Endothelial cell of umbilical vein (primary cell): Measurements from ENCODE around the gene ACTG1. TPM values are rescaled to one million over a fixed set of nuclear protein-coding genes. Genes with fewer than 3 reads are reported as not detected.

ENCODE experiments used
- BruUV-seq: library from RNA; stranded (reverse); fragments of 400-500 nt; replicated peaks from 2 replicates; lab custom pipeline; 2021; lab: Mats Ljungman, UMichigan
- CTCF ChIA-PET: fragments of 300-600, 350-600 bp; sonication (Branson Sonifier 250); formaldehyde crosslinking; loops from one replicate; lab custom pipeline; 2021; ENCODE audit warnings: antibody characterized with exemption, inconsistent platforms; lab: Charles Lee
- POLR2A ChIA-PET: fragments of 300-600, 350-600 bp; sonication (Branson Sonifier 250); formaldehyde crosslinking; loops from one replicate; lab custom pipeline; 2021; ENCODE audit warnings: antibody characterized with exemption, inconsistent platforms; lab: Charles Lee
- DNase-seq: peaks from one replicate; pipeline ENCODE4 v3.0.0-alpha.2; 2011; ENCODE audit warnings: low read depth, low spot score
- FAIRE-seq: peaks from 2 replicates; lab custom pipeline; 2011; peaks lifted over from hg19 to GRCh38; lab: Jason Lieb, UNC
- H2AFZ ChIP-seq: 2 replicates; pipeline ENCODE4 v1.6.0; 2012; ENCODE audit warnings: low read depth, low read length, control low read depth, inconsistent platforms
- H3K27ac ChIP-seq: 2 replicates; pipeline ENCODE4 v1.5.1; 2011; ENCODE audit warnings: low read depth, mild to moderate bottlenecking, control low read depth, low read length, moderate library complexity; ENCODE audit not compliant: insufficient read depth
- H3K27me3 ChIP-seq, 2 experiments: 2 replicates each; pipeline versions ENCODE4 v1.6.0 to v1.6.1; 2011; ENCODE audit warnings: low read length in 2 of 2, mixed read lengths in 1 of 2; ENCODE audit not compliant: control insufficient read depth in 2 of 2, insufficient read depth in 2 of 2
- H3K36me3 ChIP-seq, 2 experiments: 2 replicates in 1 of 2; 3 replicates in 1 of 2; pipeline ENCODE4 v1.5.1; 2011; ENCODE audit warnings: low read length in 2 of 2, mild to moderate bottlenecking in 1 of 2, moderate library complexity in 1 of 2; ENCODE audit not compliant: control insufficient read depth in 2 of 2, insufficient read depth in 2 of 2; ENCODE audit errors: extremely low read depth in 1 of 2
- H3K4me1 ChIP-seq: 3 replicates; pipeline ENCODE4 v1.5.1; 2011; ENCODE audit warnings: mild to moderate bottlenecking, low read length; ENCODE audit not compliant: control insufficient read depth, insufficient read depth; ENCODE audit errors: extremely low read depth
- H3K4me2 ChIP-seq: 2 replicates; pipeline ENCODE4 v1.6.1; 2011; ENCODE audit warnings: low read length, control low read depth, mixed read lengths; ENCODE audit not compliant: insufficient read depth
- H3K4me3 ChIP-seq, 3 experiments: fragments of 200-600 bp in 1 of 3; sonication (generic), shearing (Covaris generic) in 1 of 3; replicated peaks in 1 of 3; 2 replicates each; pipeline ENCODE4 v1.5.1; 2011 to 2016; ENCODE audit warnings: control low read depth in 3 of 3, low read length in 3 of 3, mild to moderate bottlenecking in 2 of 3, inconsistent platforms in 1 of 3, low read depth in 1 of 3, moderate library complexity in 1 of 3; ENCODE audit not compliant: insufficient read depth in 1 of 3
- H3K79me2 ChIP-seq: 2 replicates; pipeline ENCODE4 v1.6.0; 2012; ENCODE audit warnings: low read length, inconsistent platforms; ENCODE audit not compliant: control insufficient read depth, insufficient read depth
- H3K9ac ChIP-seq: replicated peaks from 2 replicates; pipeline ENCODE3; 2011; ENCODE audit warnings: low read length, control low read depth; ENCODE audit not compliant: insufficient read depth; ENCODE audit errors: extremely low read depth
- H3K9me1 ChIP-seq: replicated peaks from 3 replicates; pipeline ENCODE4 v1.6.0; 2011; ENCODE audit warnings: mild to moderate bottlenecking, low read length; ENCODE audit not compliant: control insufficient read depth, insufficient read depth; ENCODE audit errors: extremely low read depth
- H3K9me3 ChIP-seq: replicated peaks from 2 replicates; pipeline ENCODE4 v1.5.1; 2012; ENCODE audit warnings: low read length, inconsistent platforms; ENCODE audit not compliant: control insufficient read depth, insufficient read depth
- H4K20me1 ChIP-seq: replicated peaks from 2 replicates; pipeline ENCODE3; 2011; ENCODE audit warnings: mild to moderate bottlenecking, low read length; ENCODE audit not compliant: control insufficient read depth, insufficient read depth; ENCODE audit errors: extremely low read depth
- FOS ChIP-seq: IDR thresholded peaks from 2 replicates; pipeline ENCODE4 v1.6.1; 2011; ENCODE audit warnings: mild to moderate bottlenecking, low read length, moderate library complexity, borderline replicate concordance; ENCODE audit not compliant: insufficient read depth
- GATA2 ChIP-seq: IDR thresholded peaks from 2 replicates; pipeline ENCODE4 v1.7.0; 2011; ENCODE audit warnings: low read depth, mild to moderate bottlenecking, moderate library complexity, mixed read lengths, low read length; ENCODE audit not compliant: insufficient read length, insufficient read depth
- JUN ChIP-seq: IDR thresholded peaks from 2 replicates; pipeline ENCODE4 v1.6.1; 2011; ENCODE audit warnings: borderline replicate concordance, low read depth; ENCODE audit not compliant: insufficient read length, insufficient read depth
- MYC ChIP-seq: IDR thresholded peaks from one replicate; pipeline ENCODE4 v1.6.1; 2011; ENCODE audit warnings: mild to moderate bottlenecking, low read depth, low read length
- POLR2AphosphoS5 ChIP-seq: IDR thresholded peaks from 2 replicates; pipeline ENCODE4 v1.6.1; 2012; ENCODE audit warnings: low read depth, mild to moderate bottlenecking, control low read depth, low read length, moderate library complexity; ENCODE audit not compliant: insufficient read depth
- dilution Hi-C: fragments of 300-500 bp; cut with MboI; formaldehyde crosslinking; loops from one replicate; pipeline ENCODE4 v1.15.0; 2019; ENCODE audit warnings: low sequenced_read_pairs; ENCODE audit not compliant: extremely low pct_ligation_motif_present
- intact Hi-C: fragments of 100-400 bp; cut with micrococcal nuclease; formaldehyde crosslinking; loops from one replicate; pipeline ENCODE4 v1.10.0; 2022
- polyA plus RNA-seq, 4 experiments: library from polyadenylated mRNA; depleted of rRNA in 3 of 4; stranded (reverse) in 3 of 4; unstranded in 1 of 4; fragments of >200 nt; gene quantifications; 2 replicates each; pipeline versions ENCODE4 v1.2.1 to v1.2.3, GENCODE V29; 2011 to 2012; ENCODE audit warnings: missing spikeins in 1 of 4
- total RNA-seq: library from RNA; stranded (reverse); gene quantifications from 2 replicates; pipeline ENCODE4 v1.2.3, GENCODE V29; 2021
- TF ChIP-seq, protein P1 (sequence below), 2 donors: IDR thresholded peaks; 1 replicate in 1 of 2; 2 replicates in 1 of 2; pipeline ENCODE4 v1.5.1; 2011; ENCODE audit warnings: low read length in 2 of 2, mild to moderate bottlenecking in 2 of 2, moderate library complexity in 2 of 2, control low read depth in 1 of 2, inconsistent platforms in 1 of 2, low read depth in 1 of 2; ENCODE audit not compliant: insufficient read depth in 1 of 2; ENCODE audit errors: extremely low read depth in 1 of 2
- TF ChIP-seq, protein P2 (sequence below): IDR thresholded peaks from 2 replicates; pipeline ENCODE4 v1.6.1; 2011; ENCODE audit not compliant: insufficient read depth, insufficient read length

ACTG1 gene
- total and polyA plus RNA-seq, 2 donors (not counting 3 experiments of a cell fraction or from before 2014, with no cell fraction given) = 6,127 to 10,663 TPM

DNA sequence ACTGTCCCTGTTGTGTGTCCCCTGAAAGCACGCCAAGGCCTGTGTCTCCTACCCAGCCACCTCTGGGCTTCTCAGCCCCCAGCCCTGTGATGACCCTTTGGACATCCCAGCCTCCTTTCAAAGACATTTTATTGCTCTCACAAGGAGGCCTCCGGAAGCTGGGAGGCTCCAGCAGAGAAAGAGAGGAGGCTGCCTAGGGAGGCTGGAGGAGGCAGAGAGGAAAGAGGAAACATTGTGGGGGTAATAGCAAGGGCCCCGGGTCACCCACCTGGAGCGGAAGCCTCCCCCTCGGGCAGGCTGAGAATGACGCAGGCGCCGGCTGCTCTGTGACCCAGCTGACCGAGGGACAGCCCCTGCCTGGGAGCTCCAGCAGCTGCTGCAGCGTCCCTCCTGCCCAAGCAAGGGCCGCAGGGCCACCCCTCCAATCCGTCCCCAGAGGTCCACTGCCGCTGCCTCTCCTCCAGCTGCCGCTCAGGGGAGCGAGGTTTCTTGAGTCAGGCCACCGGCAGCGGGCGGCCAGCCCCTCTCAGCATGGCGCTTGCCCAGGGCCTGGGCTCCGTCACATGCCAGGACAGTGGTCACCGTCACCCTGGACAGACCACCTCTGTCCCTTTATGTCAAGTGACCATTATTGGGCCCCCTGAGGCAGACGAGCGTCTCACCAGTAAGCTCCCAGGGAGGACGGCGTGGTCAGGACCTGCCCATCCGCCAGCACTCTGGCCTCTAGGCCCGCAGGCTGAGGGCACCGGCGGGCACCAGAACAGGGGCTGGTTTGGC lies 29.3 kb downstream of the ACTG1 start:
- dilution Hi-C loops = no loop called here
- intact Hi-C loops = loop anchor here (5.0 kb wide), 1 partner anchor 41 kb away; no protein-coding TSS in a partner anchor

More for the DNA sequence above, 29.3 kb downstream of the ACTG1 start:
- FAIRE-seq (no peak), DNase-seq (no peak)
- ChIA-PET POLR2A (no interaction called here), CTCF (interaction anchor here (0.8 to 6.8 kb wide), 5 partner anchors 84 to 228 kb away, joined by 3 to 117 read pairs (median 30); partner anchors contain the start of gene BAHCC1)
- no TSS peak for BruUV-seq
- H4K20me1 ChIP-seq = no peaks in the 10 kb centered on the region
- H3K27ac ChIP-seq = no peak overlapping the region
- H2AFZ ChIP-seq = peak overlapping the region; percentile 81
- no peak for TF ChIP-seq FOS
- TF ChIP-seq, protein P1, sequence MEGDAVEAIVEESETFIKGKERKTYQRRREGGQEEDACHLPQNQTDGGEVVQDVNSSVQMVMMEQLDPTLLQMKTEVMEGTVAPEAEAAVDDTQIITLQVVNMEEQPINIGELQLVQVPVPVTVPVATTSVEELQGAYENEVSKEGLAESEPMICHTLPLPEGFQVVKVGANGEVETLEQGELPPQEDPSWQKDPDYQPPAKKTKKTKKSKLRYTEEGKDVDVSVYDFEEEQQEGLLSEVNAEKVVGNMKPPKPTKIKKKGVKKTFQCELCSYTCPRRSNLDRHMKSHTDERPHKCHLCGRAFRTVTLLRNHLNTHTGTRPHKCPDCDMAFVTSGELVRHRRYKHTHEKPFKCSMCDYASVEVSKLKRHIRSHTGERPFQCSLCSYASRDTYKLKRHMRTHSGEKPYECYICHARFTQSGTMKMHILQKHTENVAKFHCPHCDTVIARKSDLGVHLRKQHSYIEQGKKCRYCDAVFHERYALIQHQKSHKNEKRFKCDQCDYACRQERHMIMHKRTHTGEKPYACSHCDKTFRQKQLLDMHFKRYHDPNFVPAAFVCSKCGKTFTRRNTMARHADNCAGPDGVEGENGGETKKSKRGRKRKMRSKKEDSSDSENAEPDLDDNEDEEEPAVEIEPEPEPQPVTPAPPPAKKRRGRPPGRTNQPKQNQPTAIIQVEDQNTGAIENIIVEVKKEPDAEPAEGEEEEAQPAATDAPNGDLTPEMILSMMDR (IDR thresholded peaks at IDR 0.05; ENCODE audit: extremely low read depth in 1 of 2, insufficient read depth in 1 of 2, low read depth in 1 of 2, low read length in 2 of 2) = no peak
- no peak for TF ChIP-seq JUN
- TF ChIP-seq MYC = no peak
- TF ChIP-seq GATA2 = no peak
- TF ChIP-seq, protein P2, sequence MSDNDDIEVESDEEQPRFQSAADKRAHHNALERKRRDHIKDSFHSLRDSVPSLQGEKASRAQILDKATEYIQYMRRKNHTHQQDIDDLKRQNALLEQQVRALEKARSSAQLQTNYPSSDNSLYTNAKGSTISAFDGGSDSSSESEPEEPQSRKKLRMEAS = no peak
- no peak for TF ChIP-seq POLR2AphosphoS5
- H3K36me3 ChIP-seq = no peaks in the 10 kb centered on the region
- H3K4me2 ChIP-seq = no peak overlapping the region
- H3K9me3 ChIP-seq = no peaks in the 10 kb centered on the region
- peaks cover 15% of the 10 kb centered on the region for H3K4me1 ChIP-seq
- H3K27me3 ChIP-seq = peaks cover 0 to 1% of the 10 kb centered on the region in 2 experiments
- no peak overlapping the region for H3K4me3 ChIP-seq
- H3K79me2 ChIP-seq = no peaks in the 10 kb centered on the region
- no peaks in the 10 kb centered on the region for H3K9me1 ChIP-seq
- H3K9ac ChIP-seq = no peak overlapping the region
